AG04449 (cell line): ENCODE results near the gene KIF26A.

Experiments
- CTCF ChIA-PET: fragments of 350-600 bp; formaldehyde crosslinking; extraction: SDS; loops from one replicate; lab custom pipeline; 2021; ENCODE audit warnings: antibody characterized with exemption; lab: Yijun Ruan, JAX
- POLR2A ChIA-PET: fragments of 400-600, 350-600 bp; formaldehyde crosslinking; extraction: SDS; loops from one replicate; lab custom pipeline; 2020; ENCODE audit warnings: antibody characterized with exemption, inconsistent platforms; lab: Yijun Ruan, JAX
- DNase-seq: peaks from one replicate; pipeline ENCODE4 v3.0.0-alpha.2; 2010; ENCODE audit warnings: low read depth, low spot score
- H3K4me3 ChIP-seq: 2 replicates; pipeline ENCODE4 v1.5.1; 2011; ENCODE audit warnings: low read depth, mild to moderate bottlenecking, control low read depth, low read length
- CTCF ChIP-seq: IDR thresholded peaks from one replicate; pipeline ENCODE4 v1.5.1; 2011; ENCODE audit warnings: mild to moderate bottlenecking, moderate library complexity, low read length, control low read depth, inconsistent platforms; ENCODE audit not compliant: insufficient read depth; ENCODE audit errors: missing control alignments

Gene KIF26A

DNA sequence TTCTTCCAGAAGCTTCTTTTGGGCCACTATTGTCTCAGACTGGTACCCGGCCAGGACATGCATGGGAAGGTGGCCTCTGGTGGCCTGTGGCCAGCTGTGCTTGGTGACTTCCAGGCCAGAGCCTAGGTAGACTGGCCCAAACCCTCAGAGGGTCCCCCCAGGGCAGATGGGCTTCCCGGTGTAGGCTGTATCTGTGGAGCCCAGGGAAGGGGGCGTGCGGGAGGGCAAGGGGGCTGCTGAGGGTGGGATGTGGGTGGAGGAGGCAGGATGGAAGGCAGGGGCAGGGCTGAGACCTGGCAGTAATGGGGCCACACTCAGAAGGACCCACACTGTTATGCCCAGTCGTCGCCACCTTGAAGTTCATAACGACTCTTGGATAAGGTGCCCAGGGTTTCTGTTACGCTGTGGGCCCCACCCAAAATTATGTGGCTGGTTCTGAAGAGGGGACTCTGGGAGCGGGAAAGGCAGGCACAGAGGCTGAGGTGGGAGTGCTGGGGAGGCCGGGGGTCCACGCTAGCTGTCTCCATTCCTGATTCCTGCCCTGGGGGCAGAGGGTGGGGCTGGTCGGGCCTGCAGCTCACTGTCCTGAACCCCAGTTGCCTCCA, 52.1 kb downstream of the KIF26A start:
- H3K4me3 ChIP-seq: no peak overlapping the region
- DNase-seq: no peak
- no peak for TF ChIP-seq CTCF
- POLR2A ChIA-PET: no interaction called here
- CTCF ChIA-PET: no interaction called here

DNA sequence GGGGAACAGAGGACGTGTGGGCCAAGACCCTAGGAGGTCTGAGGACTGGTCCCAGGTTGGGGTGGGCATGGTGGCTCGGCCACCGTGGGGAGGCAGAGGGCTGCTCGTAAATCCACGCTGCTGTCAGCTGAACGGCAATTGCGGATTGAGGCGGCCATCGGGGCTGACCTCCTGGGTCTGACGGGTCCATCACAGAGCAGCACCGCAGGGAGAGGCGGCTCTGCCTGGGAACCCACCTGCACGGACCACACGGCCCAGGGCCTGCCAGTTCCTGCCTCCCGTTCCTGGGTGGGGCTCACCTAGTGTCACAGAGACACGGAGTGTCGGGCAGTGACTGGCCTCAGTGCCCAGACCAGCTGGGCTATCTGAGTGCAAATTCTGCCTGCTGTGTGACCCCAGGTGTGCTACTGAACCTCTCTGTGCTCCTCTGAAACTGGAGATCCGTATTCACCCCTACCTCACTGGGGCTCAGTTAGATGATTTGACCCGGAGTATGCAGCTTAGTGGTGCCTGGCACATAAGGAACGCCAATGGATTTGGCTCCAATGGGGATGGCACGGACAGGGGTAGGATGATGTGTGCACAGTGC, 53.1 kb downstream of the KIF26A start:
- H3K4me3 ChIP-seq: no peak overlapping the region
- ChIA-PET CTCF (no interaction called here), POLR2A (no interaction called here)
- TF ChIP-seq CTCF: no peak
- no peak for DNase-seq

- no peak for TF ChIP-seq CTCF
- no peak for DNase-seq
- no peak overlapping the region for H3K4me3 ChIP-seq
- ChIA-PET POLR2A (no interaction called here), CTCF (no interaction called here)
Measured at GRCh38 chr14:104192146-104192882, 53.9 kb downstream of the KIF26A start.

DNA sequence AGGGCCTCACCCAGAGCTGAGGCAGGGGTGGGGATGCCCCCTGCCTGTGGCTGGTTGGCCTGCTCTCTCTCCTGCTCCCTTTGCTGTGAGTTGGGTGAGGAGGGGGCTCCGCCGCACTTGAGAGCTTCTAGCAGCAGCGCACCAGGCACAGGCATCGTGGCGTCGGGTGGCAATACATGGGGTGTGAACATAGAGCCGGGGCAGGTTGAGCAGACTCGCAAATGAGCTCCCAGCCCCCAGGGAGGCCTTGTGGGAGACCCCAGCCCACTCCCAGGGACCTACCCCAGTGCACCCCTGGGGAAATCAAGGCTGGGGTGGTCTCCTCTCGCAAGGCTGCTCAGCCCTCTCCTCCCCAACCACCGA, 54.5 kb downstream of the KIF26A start:
- DNase-seq: no peak
- no peak for TF ChIP-seq CTCF
- ChIA-PET CTCF (no interaction called here), POLR2A (no interaction called here)
- no peak overlapping the region for H3K4me3 ChIP-seq

DNA sequence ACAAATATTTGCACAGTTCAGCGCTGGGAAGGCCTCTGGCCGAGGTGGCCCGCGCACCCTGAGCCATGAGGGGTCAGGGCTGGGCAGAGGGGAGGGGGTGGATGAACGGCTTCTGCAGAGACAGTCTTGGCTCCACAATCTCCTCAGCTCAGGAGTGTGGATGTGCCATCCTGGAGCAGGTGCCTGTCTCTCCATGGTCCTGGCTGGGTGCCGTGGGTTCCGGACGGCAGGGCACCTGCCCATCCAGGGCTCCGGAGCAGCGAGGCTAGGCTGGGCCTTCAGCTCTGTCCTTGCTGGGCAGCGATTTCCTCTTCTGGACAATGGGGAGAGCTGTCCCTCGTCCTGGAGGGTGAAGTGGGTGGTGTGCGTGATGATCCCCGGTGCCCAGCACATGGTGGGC, 55.6 kb downstream of the KIF26A start:
- H3K4me3 ChIP-seq: no peak overlapping the region
- POLR2A ChIA-PET: no interaction called here
- TF ChIP-seq CTCF: no peak
- no peak for DNase-seq
- CTCF ChIA-PET: no interaction called here

DNA sequence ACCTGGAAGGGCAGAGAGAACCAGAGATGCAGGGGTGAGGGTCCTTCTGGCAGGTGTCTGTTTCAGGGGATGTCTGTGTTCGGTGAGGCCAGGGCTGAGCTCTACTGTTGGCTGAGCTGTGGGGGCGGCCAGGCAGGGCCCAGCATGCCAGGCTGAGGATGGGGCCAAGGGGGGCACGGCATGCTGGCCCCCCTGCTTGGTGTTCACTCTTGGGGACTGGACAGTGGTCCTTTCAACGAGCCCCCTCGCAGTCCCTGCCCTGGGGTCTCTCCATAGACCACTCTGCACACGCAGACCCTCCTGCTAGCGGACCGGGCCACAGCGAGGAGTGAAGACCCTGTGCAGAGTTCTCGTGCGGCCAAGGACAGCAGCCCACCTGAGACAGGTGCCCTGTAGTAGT, 56.3 kb downstream of the KIF26A start:
- TF ChIP-seq CTCF: no peak
- H3K4me3 ChIP-seq: no peak overlapping the region
- ChIA-PET POLR2A (no interaction called here), CTCF (no interaction called here)
- no peak for DNase-seq
